ENCODE data around the gene GCNT1.
"Not testable (repeated sequence)": the region's sequence is repeated elsewhere in the genome, so short reads cannot be mapped to it uniquely, and the experiment has no call there.

GCNT1 gene

GRCh38 chr9:76493496-76493895 is 34.5 kb downstream of the GCNT1 start:
- DNase-seq = not testable (repeated sequence)

DNA sequence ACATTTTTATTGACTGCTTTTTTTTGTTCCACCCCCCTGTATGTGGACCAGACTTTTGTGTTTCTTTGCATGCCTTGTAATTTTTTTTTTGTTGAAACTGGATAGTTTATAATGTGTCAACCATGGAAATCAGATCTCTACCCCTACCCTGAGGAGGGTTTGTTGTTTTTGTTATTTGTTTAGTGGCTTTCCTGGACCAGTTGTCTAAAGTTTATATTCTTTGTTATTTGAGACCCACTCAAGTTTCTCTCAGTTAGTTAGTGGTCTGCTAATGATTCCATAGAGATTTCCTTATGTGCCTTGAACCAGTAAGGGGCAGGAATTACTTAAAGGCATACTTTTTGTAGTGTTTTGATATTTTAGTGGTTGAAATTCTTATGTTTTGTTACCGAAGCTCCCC is 41.1 kb downstream of the GCNT1 start:
- no peak for DNase-seq

GRCh38 chr9:76502746-76503145 is 43.8 kb downstream of the GCNT1 start:
- DNase-seq = no peak

DNA sequence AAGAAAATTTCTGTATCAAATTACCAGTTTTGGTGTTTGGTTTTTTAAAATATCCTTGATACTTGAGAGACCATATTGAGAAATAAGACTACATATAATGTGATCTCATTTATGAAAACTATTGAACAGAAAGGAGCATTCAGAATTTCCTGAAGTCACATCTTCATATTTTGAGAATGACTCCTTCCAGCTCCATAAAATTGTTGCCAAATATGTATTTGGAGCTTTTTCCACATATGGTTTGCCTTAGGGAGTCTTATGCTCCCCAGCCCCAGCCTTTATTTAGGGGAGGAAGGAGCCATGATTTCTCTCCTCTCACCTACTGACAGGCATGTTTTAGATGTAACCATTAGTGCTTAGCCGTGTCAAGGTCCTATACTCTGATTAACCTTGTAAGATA is 51.1 kb downstream of the GCNT1 start:
- DNase-seq = no peak

DNA sequence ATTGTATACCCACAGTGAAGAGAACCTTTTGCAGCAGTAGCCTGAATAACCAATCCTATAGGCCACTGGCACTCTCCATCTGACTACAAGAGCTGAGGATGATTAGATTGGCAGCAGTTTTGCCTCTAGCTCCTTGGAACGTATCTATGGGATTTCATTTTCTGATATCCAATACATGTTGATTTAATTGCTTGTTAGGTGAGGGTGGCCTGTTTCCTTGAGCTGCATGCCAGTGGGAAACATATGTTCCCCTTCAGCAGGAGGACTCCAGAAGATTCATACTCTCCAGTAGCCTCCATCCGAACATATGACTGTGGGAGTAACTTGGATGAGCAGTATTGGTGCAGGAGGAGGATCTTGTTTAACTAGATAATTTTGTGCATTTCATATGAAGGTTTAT is 51.5 kb downstream of the GCNT1 start:
- no peak for DNase-seq

GRCh38 chr9:76512826-76513225 is 53.8 kb downstream of the GCNT1 start:
- DNase-seq = no peak

GRCh38 chr9:76516350-76516749 is 57.4 kb downstream of the GCNT1 start:
- no peak for DNase-seq

GRCh38 chr9:76516871-76517270 is 57.9 kb downstream of the GCNT1 start:
- no peak for DNase-seq

DNA sequence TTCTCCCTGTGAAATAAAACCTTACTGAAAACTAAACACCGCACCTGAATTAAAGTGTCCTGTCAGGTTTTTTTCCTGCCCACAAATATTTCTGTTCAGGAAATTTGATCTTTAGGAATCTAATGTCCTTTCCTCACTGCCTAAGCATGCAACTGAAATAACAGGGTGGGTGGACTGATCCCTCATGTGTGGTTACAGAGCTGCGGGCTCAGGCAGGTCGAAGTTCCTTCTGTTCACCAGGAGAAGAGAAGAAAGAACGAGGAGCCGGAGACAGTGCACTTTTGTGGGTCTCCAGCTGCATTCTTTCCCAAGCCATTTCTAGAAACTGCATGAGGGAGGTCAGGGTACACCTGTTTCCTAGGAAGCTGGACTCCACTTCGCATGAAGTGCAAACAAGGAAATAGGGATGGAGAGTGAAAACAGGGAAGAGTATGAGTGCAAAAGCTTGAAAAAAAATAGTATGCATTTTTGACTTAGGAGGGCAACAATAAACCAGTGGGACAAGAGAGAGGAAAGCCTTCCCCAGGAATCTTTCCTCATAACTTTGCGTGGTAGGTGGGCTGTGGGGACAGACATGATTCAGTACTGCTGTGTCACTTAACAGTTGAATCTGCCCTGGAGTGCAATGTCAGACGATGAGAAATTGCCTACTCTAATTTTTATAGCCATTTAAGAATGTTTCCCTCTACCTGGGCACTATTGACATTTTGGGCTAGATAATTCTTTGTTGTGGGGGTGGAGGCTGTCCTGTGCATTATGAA is 60.3 kb downstream of the GCNT1 start:
- no peak for DNase-seq

- DNase-seq = no peak
Measured at GRCh38 chr9:76521244-76521681, 62.3 kb downstream of the GCNT1 start.

DNA sequence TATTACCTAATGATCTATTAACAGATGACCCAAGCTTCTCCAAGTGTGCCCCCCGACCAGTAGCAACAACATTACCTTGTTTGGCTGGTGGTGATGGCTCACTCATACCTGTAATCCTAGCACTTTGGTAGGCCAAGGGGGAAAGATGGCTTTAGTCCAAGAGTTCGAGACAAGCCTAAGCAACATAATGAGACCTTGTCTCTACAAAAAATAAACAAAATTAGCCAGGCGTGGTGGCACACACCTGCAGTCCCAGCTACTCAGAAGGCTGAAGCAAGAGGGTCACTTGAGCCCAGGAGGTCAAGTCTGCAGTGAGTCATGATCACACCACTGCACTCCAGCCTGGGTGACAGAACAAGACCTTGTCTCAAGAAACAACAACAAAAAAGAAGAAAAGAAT is 62.9 kb downstream of the GCNT1 start:
- no peak for DNase-seq

DNA sequence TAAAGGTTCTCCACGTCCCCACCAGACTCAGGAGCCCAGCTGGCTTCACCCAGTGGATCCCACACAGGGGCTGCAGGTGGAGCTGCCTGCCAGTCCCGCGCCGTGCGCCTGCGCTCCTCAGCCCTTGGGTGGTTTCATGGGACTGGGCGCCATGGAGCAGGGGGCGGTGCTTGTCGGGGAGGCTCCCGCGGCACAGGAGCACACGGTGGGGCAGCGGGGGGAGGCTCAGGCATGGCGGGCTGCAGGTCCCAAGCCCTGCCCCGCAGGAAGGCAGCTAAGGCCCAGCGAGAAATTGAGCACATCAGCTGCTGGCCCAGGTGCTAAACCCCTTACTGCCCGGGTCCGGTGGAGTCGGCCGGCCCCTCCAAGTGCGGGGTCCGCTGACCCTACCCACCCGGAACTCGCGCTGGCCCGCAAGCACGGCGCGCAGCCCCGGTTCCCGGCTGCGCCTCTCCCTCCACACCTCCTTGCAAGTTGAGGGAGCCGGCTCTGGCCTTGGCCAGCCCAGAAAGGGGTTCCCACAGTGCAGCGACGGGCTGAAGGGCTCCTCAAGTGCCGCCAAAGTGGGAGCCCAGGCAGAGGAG is 64.7 kb downstream of the GCNT1 start:
- not testable (repeated sequence) for DNase-seq

GRCh38 chr9:76525196-76525595 is 66.2 kb downstream of the GCNT1 start:
- DNase-seq = no peak

DNA sequence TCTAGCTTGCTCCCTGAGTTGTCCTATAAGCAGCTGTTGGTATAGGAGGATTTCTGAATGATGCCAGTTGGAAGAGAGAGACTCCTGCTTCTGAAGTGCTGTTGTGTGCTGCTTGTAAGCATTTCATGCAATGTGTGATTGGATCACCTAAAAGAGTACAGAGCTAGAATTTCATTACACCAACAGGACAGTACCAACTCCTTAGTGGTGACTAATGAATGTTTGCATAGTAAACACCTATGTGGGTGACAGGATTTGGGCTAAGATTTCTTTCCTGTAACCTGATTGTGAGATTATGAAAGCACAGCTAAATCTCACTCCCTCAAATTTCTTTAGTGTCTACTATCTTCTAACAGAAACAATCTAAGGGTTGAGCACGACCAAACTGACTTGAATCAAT is 67.0 kb downstream of the GCNT1 start:
- DNase-seq = no peak

DNA sequence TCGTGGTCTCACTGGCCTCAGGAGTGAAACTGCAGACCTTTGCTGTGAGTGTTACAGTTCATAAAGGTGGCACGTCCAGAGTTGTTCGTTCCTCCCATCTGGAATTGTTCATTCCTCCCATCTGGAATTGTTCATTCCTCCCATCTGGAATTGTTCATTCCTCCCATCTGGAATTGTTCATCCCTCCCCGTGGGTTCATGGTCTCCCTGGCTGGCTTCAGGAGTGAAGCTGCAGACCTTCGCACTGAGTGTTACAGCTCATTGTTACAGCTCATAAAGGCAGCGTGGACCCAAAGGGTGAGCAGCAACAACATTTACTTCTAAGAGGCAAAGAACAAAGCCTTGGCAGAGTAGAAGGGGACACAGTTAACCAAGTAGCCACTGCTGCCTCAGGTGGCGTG is 69.1 kb downstream of the GCNT1 start:
- no peak for DNase-seq

GRCh38 chr9:76528642-76529190 is 69.7 kb downstream of the GCNT1 start:
- no peak for DNase-seq

GRCh38 chr9:76529653-76530052 is 70.7 kb downstream of the GCNT1 start:
- DNase-seq = no peak

GRCh38 chr9:76530458-76531110 is 71.6 kb downstream of the GCNT1 start:
- no peak for DNase-seq

GRCh38 chr9:76531231-76531780 is 72.3 kb downstream of the GCNT1 start:
- no peak for DNase-seq

DNA sequence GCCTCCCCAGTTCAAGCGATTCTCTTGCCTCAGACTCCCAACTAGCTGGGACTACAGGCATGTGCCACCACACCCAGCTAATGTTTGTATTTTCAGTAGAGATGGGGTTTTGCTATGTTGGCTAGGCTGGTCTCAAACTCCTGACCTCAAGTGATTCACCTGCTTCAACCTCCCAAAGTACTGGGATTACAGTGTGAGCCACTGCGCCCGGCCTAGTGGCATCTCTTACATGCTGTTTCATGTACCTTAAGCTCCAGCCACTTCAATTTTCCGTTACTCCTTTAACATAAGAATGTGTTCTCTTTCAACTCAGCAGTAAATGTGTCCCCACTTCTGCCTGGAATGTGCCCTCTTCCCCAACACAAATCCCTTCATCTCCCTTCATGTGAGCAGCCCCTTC is 73.9 kb downstream of the GCNT1 start:
- DNase-seq = not testable (repeated sequence)

GRCh38 chr9:76534026-76534425 is 75.0 kb downstream of the GCNT1 start:
- DNase-seq = no peak

DNA sequence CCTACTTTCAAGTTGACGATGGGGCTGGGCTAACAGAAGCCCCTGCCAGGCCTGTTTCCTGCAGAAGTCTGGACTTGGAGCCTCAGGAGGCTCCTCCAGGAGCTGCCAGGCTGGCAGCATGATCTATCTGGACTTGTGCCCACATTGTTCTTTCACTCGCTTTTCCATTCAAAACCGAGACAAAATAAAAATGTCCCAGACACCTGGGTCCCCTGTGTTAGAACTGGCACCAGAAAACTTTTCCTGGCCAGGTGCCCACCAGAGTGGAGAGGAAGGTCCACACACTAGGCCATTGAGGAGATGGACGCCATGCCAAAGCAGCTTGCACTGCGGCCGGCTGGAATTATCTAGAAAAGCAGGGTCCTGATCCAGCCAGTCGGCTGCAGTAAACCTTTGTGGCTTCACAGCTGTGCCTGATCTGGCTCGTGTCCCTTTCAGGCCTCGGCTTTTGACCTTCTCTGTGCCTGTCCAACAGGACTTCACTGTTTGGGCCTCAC is 78.2 kb downstream of the GCNT1 start:
- no peak for DNase-seq

DNA sequence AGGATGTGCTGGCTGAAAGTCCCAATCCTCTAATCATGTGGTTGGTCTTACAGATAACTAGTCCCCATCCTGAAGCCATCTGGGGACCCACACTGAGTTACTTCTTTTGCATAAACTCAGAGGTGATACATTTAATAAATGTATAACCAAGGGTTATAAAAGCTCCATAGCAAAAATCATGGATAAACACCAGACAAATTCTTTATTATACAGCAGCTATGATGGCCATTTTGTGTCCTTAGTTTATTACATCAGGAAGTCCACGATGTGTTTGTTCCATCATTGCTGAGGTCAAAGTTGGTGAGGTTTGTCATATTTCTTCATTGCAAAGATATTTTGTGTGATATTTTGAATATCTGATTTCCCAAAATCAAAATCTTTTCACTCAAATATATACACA is 80.2 kb downstream of the GCNT1 start:
- DNase-seq = no peak

Data from activated gamma-delta T cell (primary cell).